Stimulated activated memory B cell treated with anti-CD40 and anti-IgM and Interleukin-4, amounts not matched to agents 10 μg/mL and 1 μg/mL and 100 μg/mL, for 72 hours (primary cell): Measurements from ENCODE around the gene DCT.
"Not testable (repeated sequence)": the region's sequence is repeated elsewhere in the genome, so short reads cannot be mapped to it uniquely, and the experiment has no call there.

ENCODE experiments used
- ATAC-seq: fragments of 150-1000 bp; cut with Tn5 transposase; 2 replicates; pipeline ENCODE4 v1.10.0; 2021
- H3K27ac Mint-ChIP-seq: one replicate; pipeline ENCODE4 v1.8.0; 2022; ENCODE audit warnings: mild to moderate bottlenecking, mixed read lengths
- H3K27me3 Mint-ChIP-seq: one replicate; pipeline ENCODE4 v1.8.0; 2022; ENCODE audit warnings: mixed read lengths
- H3K36me3 Mint-ChIP-seq: one replicate; pipeline ENCODE4 v1.8.0; 2022; ENCODE audit warnings: mixed read lengths
- H3K4me1 Mint-ChIP-seq: one replicate; pipeline ENCODE4 v1.8.0; 2022; ENCODE audit warnings: mixed read lengths
- H3K4me3 Mint-ChIP-seq: one replicate; pipeline ENCODE4 v1.8.0; 2022; ENCODE audit warnings: mild to moderate bottlenecking, moderate library complexity, mixed read lengths
- H3K9me3 Mint-ChIP-seq: one replicate; pipeline ENCODE4 v1.8.0; 2022; ENCODE audit warnings: mixed read lengths

DCT gene

GRCh38 chr13:94479616-94480015 is at the start of gene DCT:
Gene DCT (minus strand): TSS chr13:94479682. CDS start chr13:94479255, 427 bp downstream.
- ATAC-seq, result no peak
- no peak within 1 kb of the TSS for H3K27ac Mint-ChIP-seq
- H3K27me3 Mint-ChIP-seq, result peaks cover 34% of the 10 kb centered on the region

GRCh38 chr13:94526956-94527355 is 47.5 kb upstream of the DCT start:
- not testable (repeated sequence) for H3K27ac Mint-ChIP-seq, H3K9me3 Mint-ChIP-seq, ATAC-seq, H3K4me1 Mint-ChIP-seq, H3K4me3 Mint-ChIP-seq
- Mint-ChIP-seq H3K27me3 (peaks cover 35% of the 10 kb centered on the region), H3K36me3 (peaks cover 15% of the 10 kb centered on the region)

More at GRCh38 chr13:94479616-94480015, at the start of gene DCT:
- Mint-ChIP-seq H3K4me1 (no peaks in the 10 kb centered on the region), H3K36me3 (no peaks in the 10 kb centered on the region), H3K4me3 (no peak within 1 kb of the TSS), H3K9me3 (peaks cover 3% of the 10 kb centered on the region)

- Mint-ChIP-seq H3K27me3 (peaks cover 34% of the 10 kb centered on the region), H3K4me3 (no peak overlapping the region), H3K36me3 (peaks cover 15% of the 10 kb centered on the region), H3K4me1 (no peaks in the 10 kb centered on the region), H3K27ac (no peak overlapping the region), H3K9me3 (peaks cover 9% of the 10 kb centered on the region)
- ATAC-seq, result no peak
These were observed 46.3 kb upstream of the DCT start for GRCh38 chr13:94525781-94526180.

- Mint-ChIP-seq H3K27me3 (peaks cover 20% of the 10 kb centered on the region), H3K4me3 (no peak overlapping the region)
These were observed 44.9 kb upstream of the DCT start for GRCh38 chr13:94524407-94524806.

GRCh38 chr13:94520001-94520400 is 40.5 kb upstream of the DCT start:
- peaks cover 6% of the 10 kb centered on the region for H3K9me3 Mint-ChIP-seq
- no peak overlapping the region for H3K4me3 Mint-ChIP-seq
- no peak for ATAC-seq
- H3K4me1 Mint-ChIP-seq, result no peaks in the 10 kb centered on the region
- H3K27ac Mint-ChIP-seq, result no peak overlapping the region
- no peaks in the 10 kb centered on the region for H3K27me3 Mint-ChIP-seq
- no peaks in the 10 kb centered on the region for H3K36me3 Mint-ChIP-seq

More at GRCh38 chr13:94524407-94524806, 44.9 kb upstream of the DCT start:
- H3K9me3 Mint-ChIP-seq, result peaks cover 5% of the 10 kb centered on the region
- H3K27ac Mint-ChIP-seq, result no peak overlapping the region
- no peak for ATAC-seq
- H3K36me3 Mint-ChIP-seq, result peaks cover 11% of the 10 kb centered on the region
- H3K4me1 Mint-ChIP-seq, result no peaks in the 10 kb centered on the region

GRCh38 chr13:94516456-94516855 is 37.0 kb upstream of the DCT start:
- no peak for ATAC-seq
- Mint-ChIP-seq H3K4me1 (no peaks in the 10 kb centered on the region), H3K9me3 (peaks cover 6% of the 10 kb centered on the region), H3K4me3 (no peak overlapping the region), H3K27ac (no peak overlapping the region), H3K36me3 (no peaks in the 10 kb centered on the region), H3K27me3 (peaks cover 2% of the 10 kb centered on the region)

- ATAC-seq, result no peak
- no peaks in the 10 kb centered on the region for H3K36me3 Mint-ChIP-seq
- H3K9me3 Mint-ChIP-seq, result peaks cover 6% of the 10 kb centered on the region
- H3K4me1 Mint-ChIP-seq, result no peaks in the 10 kb centered on the region
- peaks cover 8% of the 10 kb centered on the region for H3K27me3 Mint-ChIP-seq
- no peak overlapping the region for H3K27ac Mint-ChIP-seq
- no peak overlapping the region for H3K4me3 Mint-ChIP-seq
These were observed 36.4 kb upstream of the DCT start for GRCh38 chr13:94515911-94516310.

- ATAC-seq, result no peak
- no peaks in the 10 kb centered on the region for H3K4me1 Mint-ChIP-seq
- H3K36me3 Mint-ChIP-seq, result no peaks in the 10 kb centered on the region
- peaks cover 9% of the 10 kb centered on the region for H3K9me3 Mint-ChIP-seq
- H3K4me3 Mint-ChIP-seq, result no peak overlapping the region
- peaks cover 10% of the 10 kb centered on the region for H3K27me3 Mint-ChIP-seq
- no peak overlapping the region for H3K27ac Mint-ChIP-seq
These were observed 35.9 kb upstream of the DCT start for GRCh38 chr13:94515374-94515773.

GRCh38 chr13:94513026-94513425 is 33.5 kb upstream of the DCT start:
- no peak for ATAC-seq
- Mint-ChIP-seq H3K4me1 (no peaks in the 10 kb centered on the region), H3K36me3 (no peaks in the 10 kb centered on the region), H3K9me3 (peaks cover 12% of the 10 kb centered on the region), H3K4me3 (no peak overlapping the region), H3K27ac (no peak overlapping the region), H3K27me3 (peaks cover 10% of the 10 kb centered on the region)

- peaks cover 14% of the 10 kb centered on the region for H3K27me3 Mint-ChIP-seq
- H3K27ac Mint-ChIP-seq, result no peak overlapping the region
- ATAC-seq, result no peak
- no peaks in the 10 kb centered on the region for H3K4me1 Mint-ChIP-seq
- no peaks in the 10 kb centered on the region for H3K36me3 Mint-ChIP-seq
- H3K4me3 Mint-ChIP-seq, result no peak overlapping the region
- peaks cover 4% of the 10 kb centered on the region for H3K9me3 Mint-ChIP-seq
These were observed 26.2 kb upstream of the DCT start for GRCh38 chr13:94505730-94506129.

GRCh38 chr13:94503851-94504250 is 24.4 kb upstream of the DCT start:
- ATAC-seq, result no peak
- H3K9me3 Mint-ChIP-seq, result no peaks in the 10 kb centered on the region
- H3K4me3 Mint-ChIP-seq, result no peak overlapping the region
- no peaks in the 10 kb centered on the region for H3K36me3 Mint-ChIP-seq
- no peak overlapping the region for H3K27ac Mint-ChIP-seq
- peaks cover 13% of the 10 kb centered on the region for H3K27me3 Mint-ChIP-seq
- no peaks in the 10 kb centered on the region for H3K4me1 Mint-ChIP-seq

GRCh38 chr13:94498831-94499230 is 19.3 kb upstream of the DCT start:
- H3K27me3 Mint-ChIP-seq, result peaks cover 13% of the 10 kb centered on the region
- not testable (repeated sequence) for H3K36me3 Mint-ChIP-seq, H3K27ac Mint-ChIP-seq, H3K4me3 Mint-ChIP-seq, ATAC-seq, H3K9me3 Mint-ChIP-seq, H3K4me1 Mint-ChIP-seq

- no peak overlapping the region for H3K27ac Mint-ChIP-seq
- ATAC-seq, result no peak
- no peaks in the 10 kb centered on the region for H3K9me3 Mint-ChIP-seq
- no peaks in the 10 kb centered on the region for H3K4me1 Mint-ChIP-seq
- no peaks in the 10 kb centered on the region for H3K27me3 Mint-ChIP-seq
- H3K4me3 Mint-ChIP-seq, result no peak overlapping the region
- no peaks in the 10 kb centered on the region for H3K36me3 Mint-ChIP-seq
These were observed 16.3 kb upstream of the DCT start for GRCh38 chr13:94495806-94496205.

GRCh38 chr13:94494026-94494425 is 14.5 kb upstream of the DCT start:
- H3K27me3 Mint-ChIP-seq, result peaks cover 2% of the 10 kb centered on the region
- no peak overlapping the region for H3K27ac Mint-ChIP-seq
- no peaks in the 10 kb centered on the region for H3K4me1 Mint-ChIP-seq
- no peak for ATAC-seq
- H3K36me3 Mint-ChIP-seq, result no peaks in the 10 kb centered on the region
- H3K9me3 Mint-ChIP-seq, result no peaks in the 10 kb centered on the region
- H3K4me3 Mint-ChIP-seq, result no peak overlapping the region

- H3K36me3 Mint-ChIP-seq, result no peaks in the 10 kb centered on the region
- ATAC-seq, result no peak
- H3K4me1 Mint-ChIP-seq, result no peaks in the 10 kb centered on the region
- H3K27me3 Mint-ChIP-seq, result peaks cover 9% of the 10 kb centered on the region
- H3K9me3 Mint-ChIP-seq, result no peaks in the 10 kb centered on the region
- H3K27ac Mint-ChIP-seq, result no peak overlapping the region
- H3K4me3 Mint-ChIP-seq, result no peak overlapping the region
These were observed 7.6 kb upstream of the DCT start for GRCh38 chr13:94487043-94487442.

- ATAC-seq, result no peak
- Mint-ChIP-seq H3K27me3 (peaks cover 15% of the 10 kb centered on the region), H3K36me3 (no peaks in the 10 kb centered on the region)
These were observed 4.5 kb upstream of the DCT start for GRCh38 chr13:94483970-94484369.

GRCh38 chr13:94481941-94482340 is 2.5 kb upstream of the DCT start:
- no peaks in the 10 kb centered on the region for H3K4me1 Mint-ChIP-seq
- H3K27ac Mint-ChIP-seq, result no peak overlapping the region
- H3K27me3 Mint-ChIP-seq, result peaks cover 25% of the 10 kb centered on the region
- ATAC-seq, result no peak
- H3K9me3 Mint-ChIP-seq, result no peaks in the 10 kb centered on the region
- no peaks in the 10 kb centered on the region for H3K36me3 Mint-ChIP-seq
- H3K4me3 Mint-ChIP-seq, result no peak overlapping the region

More at GRCh38 chr13:94483970-94484369, 4.5 kb upstream of the DCT start:
- Mint-ChIP-seq H3K4me1 (no peaks in the 10 kb centered on the region), H3K4me3 (no peak overlapping the region), H3K9me3 (no peaks in the 10 kb centered on the region), H3K27ac (no peak overlapping the region)
